Endothelial cell of umbilical vein (primary cell): ENCODE results near the gene SLC23A2.

Experiments used
- EZH2 ChIP-seq: IDR thresholded peaks from 2 replicates; pipeline ENCODE4 v1.6.1; 2012; ENCODE audit warnings: borderline replicate concordance, low read depth, mild to moderate bottlenecking, moderate library complexity, low read length, inconsistent platforms; ENCODE audit not compliant: severe bottlenecking
- FOS ChIP-seq: IDR thresholded peaks from 2 replicates; pipeline ENCODE4 v1.6.1; 2011; ENCODE audit warnings: mild to moderate bottlenecking, low read length, moderate library complexity, borderline replicate concordance; ENCODE audit not compliant: insufficient read depth
- GATA2 ChIP-seq: IDR thresholded peaks from 2 replicates; pipeline ENCODE4 v1.7.0; 2011; ENCODE audit warnings: low read depth, mild to moderate bottlenecking, moderate library complexity, mixed read lengths, low read length; ENCODE audit not compliant: insufficient read length, insufficient read depth
- JUN ChIP-seq: IDR thresholded peaks from 2 replicates; pipeline ENCODE4 v1.6.1; 2011; ENCODE audit warnings: borderline replicate concordance, low read depth; ENCODE audit not compliant: insufficient read length, insufficient read depth
- MYC ChIP-seq: IDR thresholded peaks from one replicate; pipeline ENCODE4 v1.6.1; 2011; ENCODE audit warnings: mild to moderate bottlenecking, low read depth, low read length
- POLR2A ChIP-seq: IDR thresholded peaks from 2 replicates; pipeline ENCODE4 v1.6.1; 2012; ENCODE audit warnings: low read depth, mild to moderate bottlenecking, control low read depth, low read length
- POLR2AphosphoS5 ChIP-seq: IDR thresholded peaks from 2 replicates; pipeline ENCODE4 v1.6.1; 2012; ENCODE audit warnings: low read depth, mild to moderate bottlenecking, control low read depth, low read length, moderate library complexity; ENCODE audit not compliant: insufficient read depth
- TF ChIP-seq, protein P1 (sequence below), 2 donors: IDR thresholded peaks; 1 replicate in 1 of 2; 2 replicates in 1 of 2; pipeline ENCODE4 v1.5.1; 2011; ENCODE audit warnings: low read length in 2 of 2, mild to moderate bottlenecking in 2 of 2, moderate library complexity in 2 of 2, control low read depth in 1 of 2, inconsistent platforms in 1 of 2, low read depth in 1 of 2; ENCODE audit not compliant: insufficient read depth in 1 of 2; ENCODE audit errors: extremely low read depth in 1 of 2
- TF ChIP-seq, protein P2 (sequence below): IDR thresholded peaks from 2 replicates; pipeline ENCODE4 v1.6.1; 2011; ENCODE audit not compliant: insufficient read depth, insufficient read length

DNA sequence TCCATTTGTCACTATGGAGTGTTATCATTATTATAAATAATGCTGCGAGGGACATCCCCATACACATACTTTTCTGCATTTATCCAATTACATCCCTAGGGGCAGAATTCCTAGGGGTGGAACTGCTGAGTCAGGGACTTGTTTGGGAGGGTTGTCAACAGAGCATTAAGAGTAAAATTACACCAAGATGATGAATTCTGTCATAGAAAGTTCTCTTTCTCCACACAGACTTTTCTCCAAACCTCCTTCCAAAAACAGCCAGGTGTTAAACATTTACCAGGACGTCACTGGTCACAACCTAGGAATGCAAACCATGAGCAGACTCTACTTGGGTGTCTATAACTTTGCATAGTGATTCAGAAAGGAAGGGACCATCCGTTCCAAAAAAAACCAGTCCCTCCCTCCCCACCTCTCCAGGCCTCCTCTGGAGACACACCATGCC is 184.1 kb downstream of the SLC23A2 start:
- TF ChIP-seq, protein P1, sequence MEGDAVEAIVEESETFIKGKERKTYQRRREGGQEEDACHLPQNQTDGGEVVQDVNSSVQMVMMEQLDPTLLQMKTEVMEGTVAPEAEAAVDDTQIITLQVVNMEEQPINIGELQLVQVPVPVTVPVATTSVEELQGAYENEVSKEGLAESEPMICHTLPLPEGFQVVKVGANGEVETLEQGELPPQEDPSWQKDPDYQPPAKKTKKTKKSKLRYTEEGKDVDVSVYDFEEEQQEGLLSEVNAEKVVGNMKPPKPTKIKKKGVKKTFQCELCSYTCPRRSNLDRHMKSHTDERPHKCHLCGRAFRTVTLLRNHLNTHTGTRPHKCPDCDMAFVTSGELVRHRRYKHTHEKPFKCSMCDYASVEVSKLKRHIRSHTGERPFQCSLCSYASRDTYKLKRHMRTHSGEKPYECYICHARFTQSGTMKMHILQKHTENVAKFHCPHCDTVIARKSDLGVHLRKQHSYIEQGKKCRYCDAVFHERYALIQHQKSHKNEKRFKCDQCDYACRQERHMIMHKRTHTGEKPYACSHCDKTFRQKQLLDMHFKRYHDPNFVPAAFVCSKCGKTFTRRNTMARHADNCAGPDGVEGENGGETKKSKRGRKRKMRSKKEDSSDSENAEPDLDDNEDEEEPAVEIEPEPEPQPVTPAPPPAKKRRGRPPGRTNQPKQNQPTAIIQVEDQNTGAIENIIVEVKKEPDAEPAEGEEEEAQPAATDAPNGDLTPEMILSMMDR (IDR thresholded peaks at IDR 0.05; ENCODE audit: extremely low read depth in 1 of 2, insufficient read depth in 1 of 2, low read depth in 1 of 2, low read length in 2 of 2) = no peak
- TF ChIP-seq EZH2 = no peak
- no peak for TF ChIP-seq POLR2A
- no peak for TF ChIP-seq MYC
- TF ChIP-seq POLR2AphosphoS5 = no peak
- TF ChIP-seq JUN = no peak
- TF ChIP-seq GATA2 = no peak
- no peak for TF ChIP-seq FOS
- TF ChIP-seq, protein P2, sequence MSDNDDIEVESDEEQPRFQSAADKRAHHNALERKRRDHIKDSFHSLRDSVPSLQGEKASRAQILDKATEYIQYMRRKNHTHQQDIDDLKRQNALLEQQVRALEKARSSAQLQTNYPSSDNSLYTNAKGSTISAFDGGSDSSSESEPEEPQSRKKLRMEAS = no peak
